HL-60 (cell line): ENCODE results near the gene PIK3CA.

ENCODE experiments used
- DNase-seq, 2 experiments: peaks; one replicate each; pipeline ENCODE4 v3.0.0-alpha.2; 2010 to 2020; ENCODE audit warnings: low read depth in 1 of 2, low spot score in 1 of 2
- H3K27ac ChIP-seq: fragments of 250-450 bp; sonication (Bioruptor Pico); replicated peaks from 2 replicates; pipeline ENCODE4 v1.5.1; 2020; ENCODE audit warnings: mild to moderate bottlenecking, moderate library complexity
- H3K27me3 ChIP-seq: fragments of 250-450 bp; sonication (Bioruptor Pico); 2 replicates; pipeline ENCODE4 v1.5.1; 2021; ENCODE audit warnings: mild to moderate bottlenecking, moderate library complexity; ENCODE audit not compliant: insufficient read depth, poor library complexity, severe bottlenecking
- H3K4me3 ChIP-seq: replicated peaks from 2 replicates; pipeline ENCODE4 v1.5.1; 2011; ENCODE audit warnings: mild to moderate bottlenecking, control low read depth, low read length; ENCODE audit not compliant: insufficient read depth
- CTCF ChIP-seq: IDR thresholded peaks from one replicate; pipeline ENCODE4 v1.5.1; 2011; ENCODE audit warnings: low read length, control low read depth, inconsistent platforms; ENCODE audit not compliant: insufficient read depth
- GABPA ChIP-seq: IDR thresholded peaks from 2 replicates; pipeline ENCODE4 v1.6.1; 2012; ENCODE audit warnings: low read depth
- POLR2AphosphoS5 ChIP-seq: IDR thresholded peaks from 2 replicates; pipeline ENCODE4 v1.6.1; 2012; ENCODE audit warnings: low read depth
- REST ChIP-seq: IDR thresholded peaks from 2 replicates; pipeline ENCODE4 v1.6.1; 2012; ENCODE audit warnings: low read depth; ENCODE audit not compliant: insufficient replicate concordance
- SPI1 ChIP-seq: IDR thresholded peaks from 2 replicates; pipeline ENCODE4 v1.6.1; 2012; ENCODE audit warnings: low read depth, mild to moderate bottlenecking, borderline replicate concordance

PIK3CA gene

GRCh38 chr3:179247289-179248015 is 99.3 kb downstream of the PIK3CA start:
- H3K27me3 ChIP-seq: no peaks in the 10 kb centered on the region
- DNase-seq: no peak
- no peak overlapping the region for H3K4me3 ChIP-seq
- TF ChIP-seq POLR2AphosphoS5 (no peak), CTCF (no peak), SPI1 (no peak), REST (no peak), GABPA (no peak)
- H3K27ac ChIP-seq: no peak overlapping the region

- Histone ChIP-seq H3K4me3 (no peak within 1 kb of the TSS), H3K27me3 (no peaks in the 10 kb centered on the region), H3K27ac (no peak within 1 kb of the TSS)
- no peak for DNase-seq
- TF ChIP-seq REST (no peak), SPI1 (no peak), POLR2AphosphoS5 (no peak), CTCF (no peak), GABPA (no peak)
Measured at GRCh38 chr3:179250803-179251476, 102.8 kb downstream of the PIK3CA start, which contains the start of gene KCNMB3. KCNMB3 (minus strand) TSS chr3:179251114; CDS start chr3:179250990, 124 bp downstream.

GRCh38 chr3:179256813-179257212 is 108.7 kb downstream of the PIK3CA start:
- no peak overlapping the region for H3K27ac ChIP-seq
- no peak overlapping the region for H3K4me3 ChIP-seq

More at GRCh38 chr3:179256813-179257212, 108.7 kb downstream of the PIK3CA start:
- DNase-seq: no peak
- no peaks in the 10 kb centered on the region for H3K27me3 ChIP-seq
- TF ChIP-seq REST: no peak
- TF ChIP-seq SPI1: no peak
- TF ChIP-seq GABPA: no peak
- no peak for TF ChIP-seq CTCF
- no peak for TF ChIP-seq POLR2AphosphoS5
